ENCODE measurements around the gene ASGR2.
"Not testable (repeated sequence)": the region's sequence is repeated elsewhere in the genome, so short reads cannot be mapped to it uniquely, and the experiment has no call there.

Gene ASGR2, protein sequence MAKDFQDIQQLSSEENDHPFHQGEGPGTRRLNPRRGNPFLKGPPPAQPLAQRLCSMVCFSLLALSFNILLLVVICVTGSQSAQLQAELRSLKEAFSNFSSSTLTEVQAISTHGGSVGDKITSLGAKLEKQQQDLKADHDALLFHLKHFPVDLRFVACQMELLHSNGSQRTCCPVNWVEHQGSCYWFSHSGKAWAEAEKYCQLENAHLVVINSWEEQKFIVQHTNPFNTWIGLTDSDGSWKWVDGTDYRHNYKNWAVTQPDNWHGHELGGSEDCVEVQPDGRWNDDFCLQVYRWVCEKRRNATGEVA

DNA sequence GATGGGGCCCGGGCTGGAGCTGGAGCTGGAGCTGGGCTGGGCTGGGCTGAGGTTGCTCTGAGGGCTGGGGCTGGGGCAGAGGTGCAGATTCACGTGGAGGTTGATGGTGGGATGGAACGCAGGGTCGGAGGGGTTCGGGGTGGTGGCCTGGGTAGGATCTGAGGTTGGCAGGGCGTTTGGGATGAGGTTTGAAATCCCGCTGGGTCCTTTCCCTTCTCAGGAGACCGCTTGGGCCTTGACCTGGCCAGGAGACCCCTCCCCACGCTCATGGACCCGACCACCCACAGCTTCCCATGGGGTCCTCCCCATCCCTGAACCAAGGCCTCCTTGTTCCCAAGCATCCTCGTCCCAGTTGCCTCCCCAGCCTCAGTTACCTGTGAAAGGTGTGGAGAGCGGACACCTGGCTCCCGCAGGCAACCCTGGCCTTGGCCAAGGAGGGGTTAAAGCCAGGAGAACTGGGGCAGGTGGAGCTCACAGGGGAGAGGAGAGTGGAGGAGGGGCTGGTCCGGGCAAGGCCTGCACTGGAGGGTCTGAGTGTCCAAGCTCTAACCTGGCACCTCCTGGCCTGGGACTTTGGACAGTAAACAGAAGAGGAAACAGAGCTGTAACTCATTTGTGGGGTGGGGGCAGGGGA is at the start of gene ASGR2:
TSS of gene ASGR2 (minus strand) at position 582 of the 634 bp plus-strand sequence. CDS start 582 bp downstream, outside the sequence.
- intact Hi-C loops (cut with DNase I): no loop called here

GRCh38 chr17:7159571-7159970 is 44.9 kb upstream of the ASGR2 start:
- intact Hi-C loops (cut with DNase I); DNase-seq: not testable (repeated sequence)

More for the DNA sequence above, at the start of gene ASGR2:
- DNase-seq: no peak

DNA sequence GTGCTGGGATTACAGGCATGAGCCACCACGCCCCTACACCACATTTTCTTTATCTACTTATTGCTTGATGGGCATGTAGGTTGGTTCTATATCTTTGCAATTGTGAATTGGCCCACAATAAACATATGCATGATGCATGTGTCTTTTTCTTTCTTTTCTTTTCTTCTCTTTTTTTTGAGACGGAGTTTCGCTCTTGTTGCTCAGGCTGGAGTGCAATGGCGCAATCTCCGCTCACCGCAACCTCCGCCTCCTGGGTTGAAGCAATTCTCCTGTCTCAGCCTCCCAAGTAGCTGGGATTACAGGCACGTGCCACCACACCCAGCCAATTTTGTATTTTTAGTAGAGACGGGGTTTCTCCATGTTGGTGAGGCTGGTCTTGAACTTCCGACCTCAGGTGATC is 43.8 kb upstream of the ASGR2 start:
- intact Hi-C loops (cut with DNase I); DNase-seq: not testable (repeated sequence)

- no peak for DNase-seq
- intact Hi-C loops (cut with DNase I): no loop called here
Observed at GRCh38 chr17:7156342-7156940, 41.8 kb upstream of the ASGR2 start.

- intact Hi-C loops (cut with DNase I): no loop called here
- DNase-seq: peak in 1 of 42 donors; percentile 7
Observed at GRCh38 chr17:7147772-7148171, 33.1 kb upstream of the ASGR2 start.

GRCh38 chr17:7146115-7146514 is 31.5 kb upstream of the ASGR2 start:
- DNase-seq: peak in 1 of 42 donors; percentile 24
- intact Hi-C loops (cut with DNase I): no loop called here

DNA sequence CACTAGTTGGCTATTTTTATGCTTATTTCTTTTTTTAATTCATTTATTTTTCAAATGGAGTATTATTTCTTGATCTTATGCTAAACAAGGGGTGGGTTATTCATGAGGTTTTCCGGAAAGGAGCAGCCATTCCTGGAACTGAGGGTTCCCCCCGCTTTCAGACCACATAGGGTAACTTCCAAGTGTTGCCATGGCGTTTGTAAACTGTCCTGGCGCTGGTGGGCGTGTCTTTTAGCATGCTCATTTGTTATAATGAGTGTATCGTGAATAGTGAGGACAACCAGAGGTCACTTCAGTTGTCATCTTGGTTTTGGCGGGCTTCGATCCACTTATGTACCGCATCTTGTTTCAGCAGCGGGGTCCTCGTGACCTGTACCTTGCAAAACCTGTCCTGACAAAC is 29.6 kb upstream of the ASGR2 start:
- no peak for DNase-seq
- intact Hi-C loops (cut with DNase I): no loop called here

GRCh38 chr17:7141824-7142223 is 27.2 kb upstream of the ASGR2 start:
- peak in 1 of 42 donors; percentile 21 for DNase-seq
- intact Hi-C loops (cut with DNase I): no loop called here

DNA sequence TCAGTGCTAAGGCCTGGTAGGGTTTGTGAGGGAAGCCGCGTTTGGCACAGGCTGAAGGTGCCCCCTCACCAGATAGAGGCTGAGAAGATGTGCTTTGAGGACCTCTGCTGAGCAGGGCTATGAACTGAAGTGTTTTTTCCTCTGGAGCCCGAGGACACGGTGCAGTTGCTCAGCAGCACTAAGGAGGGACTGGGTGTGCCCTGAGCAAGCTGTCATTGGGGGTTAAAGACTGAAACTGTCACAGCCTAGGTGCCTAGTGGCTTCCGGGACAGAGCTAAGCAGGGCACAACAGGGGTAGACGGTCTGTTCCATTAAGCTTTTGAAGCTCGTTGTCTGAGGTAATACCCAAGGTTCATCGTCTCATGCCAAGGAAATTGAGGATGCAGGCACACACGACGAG is 24.8 kb upstream of the ASGR2 start:
- intact Hi-C loops (cut with DNase I): loop anchor here (5.0 kb wide), 1 partner anchor 87 kb away; no protein-coding TSS in a partner anchor
- DNase-seq: no peak

- intact Hi-C loops (cut with DNase I): loop anchor here (5.0 kb wide), 1 partner anchor 87 kb away; no protein-coding TSS in a partner anchor
- DNase-seq: no peak
Observed at GRCh38 chr17:7138800-7139381, 24.3 kb upstream of the ASGR2 start.

- DNase-seq: no peak
- intact Hi-C loops (cut with DNase I): loop anchor here (5.0 kb wide), 1 partner anchor 85 kb away; no protein-coding TSS in a partner anchor
Observed at GRCh38 chr17:7137171-7137943, 22.7 kb upstream of the ASGR2 start.

DNA sequence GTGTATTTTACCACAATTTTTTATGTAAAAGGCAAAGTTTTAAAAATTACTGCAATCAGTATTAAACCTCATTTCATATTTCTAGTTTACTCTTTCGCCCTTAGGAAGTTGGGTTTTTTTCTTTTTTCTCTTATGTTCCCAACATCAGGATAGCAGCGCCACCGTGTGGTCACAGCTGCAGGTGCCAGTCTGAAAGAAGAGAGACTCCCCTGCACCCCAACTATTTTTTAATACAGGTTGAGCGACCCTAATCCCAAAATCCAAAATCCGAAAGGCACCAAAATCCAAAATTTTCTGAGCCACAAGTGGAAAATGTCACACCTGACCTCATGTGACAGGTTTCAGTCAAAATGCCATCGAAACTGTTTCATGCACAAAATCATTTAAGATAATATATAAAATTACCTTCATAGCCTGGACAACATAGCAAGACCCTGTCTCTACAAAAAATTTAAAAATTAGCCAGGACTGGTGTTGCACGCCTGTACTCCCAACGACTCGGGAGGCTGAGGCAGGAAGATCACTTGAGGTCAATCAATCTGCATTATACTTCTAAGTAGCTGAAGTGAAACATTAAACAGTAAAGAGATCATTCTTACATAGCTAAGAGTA is 21.8 kb upstream of the ASGR2 start:
- intact Hi-C loops (cut with DNase I): loop anchor here (5.0 kb wide), 1 partner anchor 84 kb away; no protein-coding TSS in a partner anchor

DNA sequence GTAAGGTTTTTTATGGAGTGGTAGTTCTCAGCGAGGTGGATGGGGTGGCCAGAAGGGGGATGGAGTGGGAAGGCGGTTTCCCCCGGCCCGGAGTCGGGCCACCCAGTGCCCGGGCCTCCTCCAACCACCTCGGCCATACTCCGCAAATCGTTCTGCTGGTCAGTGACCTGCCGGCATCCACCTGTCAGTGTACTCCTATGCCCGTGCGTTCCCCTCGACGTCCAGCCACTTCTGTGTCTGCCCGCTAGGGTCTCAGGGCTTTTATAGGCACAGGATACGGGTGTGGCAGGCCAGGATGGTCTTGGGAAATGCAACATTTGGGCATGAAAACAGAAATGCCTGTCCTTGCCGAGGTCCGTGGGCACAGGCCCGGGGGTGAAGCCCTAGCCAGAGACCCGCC is 19.3 kb upstream of the ASGR2 start:
- intact Hi-C loops (cut with DNase I): no loop called here
- DNase-seq: no peak

More for the DNA sequence above, 21.8 kb upstream of the ASGR2 start:
- DNase-seq: peak in 41 of 42 donors; percentile 35 to 91 (median 78)

- peak in 23 of 42 donors; percentile 11 to 60 (median 36) for DNase-seq
- intact Hi-C loops (cut with DNase I): no loop called here
Observed at GRCh38 chr17:7133424-7133823, 18.8 kb upstream of the ASGR2 start.

DNA sequence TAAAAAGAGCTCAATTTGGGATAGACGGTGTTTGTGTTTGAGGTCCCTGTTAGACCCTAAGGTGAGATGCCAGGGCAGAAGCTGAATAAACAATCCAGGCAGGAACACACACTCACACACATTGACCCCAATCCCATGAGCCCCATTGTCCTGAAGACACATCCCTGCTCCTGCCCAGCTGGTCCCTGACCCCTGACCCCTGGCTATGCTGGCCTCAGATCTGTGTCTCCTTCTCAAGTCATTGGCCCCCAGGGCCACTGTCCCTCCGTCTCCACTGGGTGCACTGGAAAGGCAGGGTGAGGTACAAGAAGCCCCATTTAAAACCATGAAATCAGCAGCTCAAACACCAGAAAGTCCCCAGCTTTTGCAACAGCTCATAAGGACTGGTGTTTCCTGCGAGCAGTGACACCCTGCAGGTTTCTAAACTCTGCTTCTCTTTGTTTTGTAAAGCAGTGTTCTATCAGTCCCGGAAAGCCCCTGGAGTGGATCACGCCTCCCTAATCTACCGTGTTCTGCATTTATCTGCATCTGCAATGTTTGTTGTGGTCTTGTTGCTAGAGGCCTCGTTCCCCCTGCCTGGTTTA is 18.0 kb upstream of the ASGR2 start:
- intact Hi-C loops (cut with DNase I): no loop called here

DNA sequence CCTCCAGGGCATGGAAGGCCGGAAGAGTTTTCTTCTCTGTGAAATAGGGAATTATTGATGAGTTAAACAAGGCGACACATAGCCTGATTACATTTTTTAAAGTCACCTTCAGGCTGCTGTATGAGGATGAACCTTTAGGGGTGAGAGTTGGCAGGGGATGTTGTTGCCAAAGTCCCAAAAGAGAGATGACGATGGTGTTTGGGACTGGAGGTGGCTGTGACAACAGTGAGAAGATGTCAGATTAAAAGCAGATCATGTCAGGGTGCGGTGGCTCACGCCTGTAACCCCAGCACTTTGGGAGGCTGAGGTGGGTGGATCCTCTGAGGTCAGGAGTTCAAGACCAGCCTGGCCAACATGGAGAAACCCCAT is 16.8 kb upstream of the ASGR2 start:
- intact Hi-C loops (cut with DNase I): no loop called here
- DNase-seq: no peak

More for the DNA sequence above, 18.0 kb upstream of the ASGR2 start:
- DNase-seq: peak in 1 of 42 donors; percentile 36

GRCh38 chr17:7130621-7131422 is 16.2 kb upstream of the ASGR2 start:
- intact Hi-C loops (cut with DNase I): no loop called here
- DNase-seq: peak in 2 of 42 donors; percentile 22 to 34

Measured in head of caudate nucleus (tissue), 42 donors.